Stimulated activated CD8-positive, alpha-beta memory T cell treated with anti-CD3 and anti-CD28 coated beads, Interleukin-7, amount 100 ng/mL, for 24 hours (primary cell): ENCODE measurements around the gene TMEM242.
A peak's percentile ranks its signal among the peaks of the same experiment; 100 is the strongest.
"Not testable (repeated sequence)": the region's sequence is repeated elsewhere in the genome, so short reads cannot be mapped to it uniquely, and the experiment has no call there.

ENCODE experiments used
- DNase-seq: peaks from one replicate; pipeline ENCODE4 v3.0.0-alpha.2; 2020; ENCODE audit warnings: low read depth

TMEM242 gene

DNA sequence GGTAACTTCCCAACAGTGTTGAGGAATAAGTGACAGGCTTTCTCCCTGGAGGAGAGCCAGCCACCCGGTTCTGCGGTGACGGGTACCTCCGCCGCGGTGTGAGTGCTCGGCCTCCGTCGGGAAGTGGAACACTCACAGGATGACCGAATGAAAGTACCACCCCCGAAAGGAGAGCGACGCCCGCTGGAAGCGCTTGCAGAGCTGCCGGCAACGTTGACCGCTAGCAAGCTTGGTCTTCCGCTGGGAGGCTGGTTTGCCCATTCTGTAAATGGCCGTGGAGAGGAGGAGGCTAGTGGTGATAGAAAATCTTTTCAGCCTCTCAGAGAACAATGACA is 614 bp upstream of the TMEM242 start:
- no peak for DNase-seq

DNA sequence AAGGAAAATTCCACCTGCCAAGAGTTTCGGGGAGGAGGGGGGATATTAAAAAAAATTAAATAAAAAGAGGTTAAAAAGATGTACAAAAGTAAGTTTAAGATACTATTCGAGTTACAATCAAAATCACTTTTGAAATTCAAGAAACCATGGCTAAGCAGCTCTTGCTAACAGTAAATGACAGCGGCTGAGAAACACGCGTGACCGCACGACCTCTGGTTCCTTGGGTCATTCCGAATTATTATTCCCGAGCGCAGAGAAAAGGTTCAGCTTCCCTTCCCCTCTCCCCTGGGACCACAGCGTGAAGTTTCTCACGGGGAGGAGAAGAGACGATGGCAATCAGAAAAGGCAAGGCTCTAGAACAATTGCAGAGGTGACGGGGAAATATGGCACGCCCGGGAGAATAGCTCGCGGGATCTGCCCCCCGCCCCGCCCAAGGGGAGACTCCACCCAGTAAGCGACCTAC is 496 bp downstream of the TMEM242 start:
- DNase-seq: peak; percentile 71

DNA sequence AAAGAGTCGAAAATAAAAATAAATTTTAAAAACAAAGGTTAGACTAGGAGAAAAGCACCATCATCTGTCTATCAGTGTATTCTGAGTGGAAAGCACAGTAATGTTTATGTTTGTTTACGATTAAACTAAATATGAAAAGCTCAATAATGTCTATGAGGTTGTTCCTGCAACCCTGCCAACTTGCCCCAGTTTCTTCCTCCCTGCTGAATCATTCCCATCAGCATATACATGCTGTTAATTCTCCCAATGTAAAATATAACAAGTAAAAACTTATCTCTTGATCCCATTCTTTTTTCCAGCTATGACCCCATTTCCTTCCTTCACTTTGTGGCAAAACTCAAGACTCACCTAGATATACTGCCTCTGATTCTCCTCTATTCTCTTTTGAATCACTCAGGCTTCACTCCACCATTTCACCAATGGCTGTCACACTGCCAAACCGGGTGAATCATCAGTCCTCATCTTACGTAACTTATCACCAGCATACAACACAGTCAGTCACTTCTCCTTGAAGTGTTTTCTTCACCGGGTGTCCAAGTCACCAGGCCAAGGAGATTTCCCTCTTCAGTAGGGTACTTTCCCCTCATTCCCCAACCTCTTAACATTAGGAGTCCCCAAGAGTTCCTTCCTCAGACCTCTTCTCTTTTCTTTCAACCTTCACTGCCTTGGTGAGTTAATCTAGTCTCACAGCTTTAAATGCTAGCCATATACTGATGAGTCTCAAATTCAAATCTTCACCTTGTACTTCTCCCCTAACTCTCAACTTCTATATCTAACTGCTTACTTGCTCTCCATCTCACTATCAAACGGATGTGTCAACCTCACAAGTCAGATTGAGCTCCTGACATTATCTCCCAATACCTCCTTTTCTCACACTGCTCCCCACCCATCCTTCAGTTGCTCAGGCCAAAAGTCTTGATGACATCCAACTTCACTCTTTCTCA is 6.2 kb downstream of the TMEM242 start:
- no peak for DNase-seq

DNA sequence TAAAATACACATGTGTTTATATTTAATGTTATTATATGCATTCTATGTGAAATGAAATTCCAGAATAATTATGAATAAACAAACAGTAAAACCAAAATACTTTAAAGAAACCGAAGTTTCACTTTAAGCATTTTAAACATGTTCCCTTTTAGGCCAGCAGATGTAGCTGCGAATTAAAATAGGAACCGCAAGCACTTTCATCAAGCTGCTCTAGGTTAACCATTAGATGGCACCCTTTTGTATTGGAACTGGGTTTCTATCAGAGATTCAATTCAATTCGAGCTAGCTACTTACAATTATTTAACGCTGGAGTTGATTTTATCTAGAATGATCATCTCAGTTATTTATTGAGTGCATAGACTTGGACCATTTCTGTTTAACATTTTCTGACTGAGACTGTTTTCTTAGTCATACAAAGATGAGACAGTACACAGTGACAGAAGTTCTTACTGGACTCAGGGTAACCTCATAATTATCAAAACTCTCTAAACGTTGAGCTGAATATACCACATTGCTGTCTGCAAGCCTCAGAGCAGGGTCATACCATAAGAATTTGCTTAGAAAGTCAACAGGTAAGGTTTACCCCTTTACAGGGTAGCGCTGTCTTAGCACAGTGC is 8.5 kb downstream of the TMEM242 start:
- DNase-seq: no peak

DNA sequence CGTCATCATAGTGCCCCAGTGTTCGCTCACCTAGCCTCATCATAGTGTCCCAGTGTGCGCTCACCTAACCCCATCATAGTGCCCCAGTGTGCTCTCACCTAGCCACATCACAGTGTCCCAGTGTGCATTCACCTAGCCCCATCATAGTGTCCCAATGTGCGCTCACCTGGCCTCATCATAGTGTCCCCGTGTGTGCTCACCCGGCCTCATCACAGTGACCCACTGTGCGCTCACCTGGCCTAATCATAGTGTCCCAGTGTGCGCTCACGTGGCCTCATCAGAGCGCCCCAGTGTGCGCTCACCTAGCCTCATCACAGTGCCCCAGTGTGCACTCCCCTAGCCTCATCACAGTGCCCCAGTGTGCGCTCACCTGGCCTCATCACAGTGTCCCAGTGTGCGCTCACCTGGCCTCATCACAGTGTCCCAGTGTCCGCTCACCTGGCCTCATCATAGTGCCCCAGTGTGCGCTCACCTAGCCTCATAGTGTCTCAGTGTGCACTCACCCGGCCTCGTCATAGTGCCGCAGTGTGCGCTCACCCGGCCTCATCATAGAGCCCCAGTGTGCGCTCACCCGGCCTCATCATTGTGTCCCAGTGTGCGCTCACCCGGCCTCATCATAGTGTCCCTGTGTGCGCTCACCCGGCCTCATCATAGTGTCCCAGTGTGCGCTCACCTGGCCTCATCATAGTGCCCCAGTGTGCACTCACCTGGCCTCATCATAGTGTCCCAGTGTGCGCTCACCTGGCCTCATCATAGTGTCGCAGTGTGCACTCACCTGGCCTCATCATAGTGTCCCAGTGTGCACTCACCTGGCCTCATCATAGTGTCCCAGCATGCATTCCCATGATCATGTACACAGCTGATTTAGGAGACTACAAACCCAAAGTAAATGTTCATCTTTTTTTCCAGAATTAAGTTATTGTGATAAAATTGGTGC is 9.5 kb downstream of the TMEM242 start:
- no peak for DNase-seq

DNA sequence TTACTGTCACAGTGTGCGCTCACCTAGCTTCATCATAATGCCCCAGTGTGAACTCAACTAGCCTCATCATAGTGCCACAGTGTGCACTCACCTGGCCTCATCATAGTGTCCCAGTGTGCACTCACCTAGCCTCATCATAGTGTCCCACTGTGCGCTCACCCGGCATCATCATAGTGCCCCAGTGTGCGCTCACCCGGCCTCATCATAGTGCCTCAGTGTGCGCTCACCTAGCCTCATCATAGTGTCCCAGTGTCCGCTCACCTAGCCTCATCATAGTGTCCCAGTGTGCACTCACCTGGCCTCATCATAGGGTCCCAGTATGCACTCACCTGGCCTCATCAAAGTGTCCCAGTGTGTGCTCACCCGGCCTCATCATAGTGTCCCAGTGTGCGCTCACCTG is 10.6 kb downstream of the TMEM242 start:
- no peak for DNase-seq

DNA sequence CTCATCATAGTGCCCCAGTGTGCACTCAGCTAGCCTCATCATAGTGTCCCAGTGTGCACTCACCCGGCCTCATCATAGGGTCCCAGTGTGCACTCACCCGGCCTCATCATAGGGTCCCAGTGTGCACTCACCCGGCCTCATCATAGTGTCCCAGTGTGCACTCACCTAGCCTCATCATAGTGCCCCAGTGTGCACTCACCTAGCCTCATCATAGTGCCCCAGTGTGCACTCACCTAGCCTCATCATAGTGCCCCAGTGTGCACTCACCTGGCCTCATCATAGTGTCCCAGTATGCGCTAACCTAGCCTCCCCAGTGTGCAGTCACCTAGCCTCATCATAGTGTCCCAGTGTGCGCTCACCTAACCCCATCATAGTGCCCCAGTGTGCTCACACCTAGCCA is 12.6 kb downstream of the TMEM242 start:
- DNase-seq: not testable (repeated sequence)

DNA sequence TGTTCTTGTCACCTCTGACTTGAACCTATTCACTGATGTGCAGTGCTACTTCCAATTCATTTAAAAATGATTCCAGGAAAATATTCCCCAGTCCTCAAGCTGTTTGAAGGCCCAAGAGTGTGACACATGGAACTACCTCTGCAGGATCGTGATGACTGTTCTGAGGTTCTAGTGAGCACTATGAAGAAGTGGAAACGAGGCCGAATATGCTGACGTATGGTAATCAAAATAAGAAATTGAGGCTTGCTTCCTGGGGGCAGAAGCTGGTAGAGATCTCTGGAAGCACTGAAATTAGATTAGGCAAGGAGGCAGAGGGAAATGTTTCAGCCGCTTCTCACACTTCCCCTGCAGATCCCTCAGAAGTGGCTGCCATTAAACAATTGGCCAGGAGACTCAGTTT is 15.7 kb downstream of the TMEM242 start:
- no peak for DNase-seq

DNA sequence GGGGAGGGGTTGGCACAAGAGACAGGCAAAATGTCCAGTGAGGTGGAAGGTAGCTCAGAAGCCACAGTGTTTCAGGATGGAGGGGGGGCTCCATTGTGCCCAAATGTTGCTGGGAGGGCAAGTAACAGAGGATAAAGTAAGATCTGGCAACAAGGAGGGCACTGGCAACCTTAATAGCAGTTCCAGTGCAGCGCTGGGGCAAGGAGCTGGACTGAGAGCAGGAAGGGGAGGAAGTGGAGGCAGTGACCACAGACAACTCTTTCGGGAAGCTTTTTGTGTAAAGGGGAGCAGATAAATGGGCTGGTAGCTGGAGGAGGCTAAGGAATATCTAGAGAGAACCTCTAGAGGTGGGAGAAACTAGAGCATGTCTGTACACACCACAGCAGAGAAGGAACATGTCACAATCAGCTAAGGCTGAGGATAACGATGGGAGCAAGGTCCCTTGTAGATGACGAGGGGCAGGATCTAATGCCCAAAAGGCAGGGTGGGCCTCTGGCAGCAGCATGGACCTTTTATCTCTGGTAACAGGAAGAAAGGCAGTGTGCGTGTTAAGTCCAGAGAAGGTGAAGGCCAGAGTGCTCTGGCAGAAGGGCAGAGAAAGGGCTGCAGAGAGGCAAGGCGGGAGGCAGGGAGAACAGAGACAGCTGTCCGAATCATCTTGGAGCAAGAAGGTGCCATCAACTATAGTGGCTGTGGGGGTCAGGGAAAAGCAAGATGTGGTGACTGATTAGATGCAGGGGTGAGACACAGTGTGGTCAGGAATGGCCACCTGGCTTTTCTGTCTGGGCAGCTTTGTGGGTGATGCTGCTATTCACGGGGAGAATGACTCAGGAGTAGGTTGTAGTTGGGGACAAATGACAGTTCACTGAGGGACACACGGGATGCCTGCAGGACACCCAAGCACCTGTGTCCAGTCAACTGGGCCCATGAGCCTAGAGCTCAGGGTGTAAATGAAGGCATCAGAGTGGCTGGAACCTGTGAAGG is 17.4 kb downstream of the TMEM242 start:
- DNase-seq: no peak

DNA sequence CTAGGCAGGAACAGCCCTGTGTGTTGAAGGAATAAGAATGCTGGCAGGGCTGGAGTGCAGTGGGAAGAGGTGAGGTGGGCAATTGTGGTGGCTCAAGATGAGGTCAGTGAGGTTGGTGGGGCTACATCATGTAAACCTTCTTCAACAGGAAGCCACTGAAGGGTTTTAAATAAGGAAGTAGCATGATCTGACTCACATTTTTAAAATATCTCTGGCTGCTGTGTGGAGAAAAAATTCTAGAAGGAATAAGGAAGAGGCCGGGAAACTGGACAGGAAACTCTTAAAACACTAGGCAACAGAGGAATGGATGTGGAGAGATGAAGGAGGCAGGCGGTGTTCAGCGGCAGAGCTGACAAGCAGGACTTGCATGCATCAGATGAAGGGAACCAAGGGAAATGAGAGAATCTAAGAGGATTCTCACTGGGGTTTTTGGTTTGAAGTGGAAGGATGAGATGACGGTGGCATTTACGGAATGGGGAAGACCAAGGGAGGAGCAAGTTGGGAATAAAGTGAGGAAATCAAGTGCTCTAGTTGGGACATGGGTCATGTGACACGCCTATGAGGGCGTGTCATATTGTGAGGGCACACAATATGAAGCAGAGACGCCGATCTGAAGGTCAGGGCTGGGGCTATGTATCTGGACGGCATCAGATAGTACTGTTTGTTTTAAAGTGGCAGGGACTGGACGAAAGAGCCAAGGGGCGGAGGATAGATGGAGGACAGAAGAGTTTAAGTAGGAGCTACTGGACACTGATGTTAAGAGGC is 18.2 kb downstream of the TMEM242 start:
- DNase-seq: no peak

DNA sequence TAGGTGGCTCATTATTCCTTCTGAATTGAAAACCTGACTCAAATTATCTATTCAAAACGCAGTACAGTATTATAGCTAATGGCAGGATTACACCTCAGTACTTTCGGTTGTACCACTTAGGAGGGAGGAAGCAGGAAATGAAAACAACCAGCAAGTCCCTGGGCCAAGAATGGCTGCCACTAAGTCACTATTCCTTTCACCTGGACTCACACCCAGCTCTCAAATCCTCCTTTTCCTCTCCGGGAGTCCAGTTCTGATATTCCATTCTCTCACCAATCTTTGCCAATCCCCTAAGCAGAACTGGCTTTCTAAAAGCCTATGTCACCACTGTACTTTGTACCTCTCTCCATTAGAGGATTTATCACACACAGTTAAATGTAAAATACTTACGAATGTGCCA is 20.6 kb downstream of the TMEM242 start:
- DNase-seq: no peak

DNA sequence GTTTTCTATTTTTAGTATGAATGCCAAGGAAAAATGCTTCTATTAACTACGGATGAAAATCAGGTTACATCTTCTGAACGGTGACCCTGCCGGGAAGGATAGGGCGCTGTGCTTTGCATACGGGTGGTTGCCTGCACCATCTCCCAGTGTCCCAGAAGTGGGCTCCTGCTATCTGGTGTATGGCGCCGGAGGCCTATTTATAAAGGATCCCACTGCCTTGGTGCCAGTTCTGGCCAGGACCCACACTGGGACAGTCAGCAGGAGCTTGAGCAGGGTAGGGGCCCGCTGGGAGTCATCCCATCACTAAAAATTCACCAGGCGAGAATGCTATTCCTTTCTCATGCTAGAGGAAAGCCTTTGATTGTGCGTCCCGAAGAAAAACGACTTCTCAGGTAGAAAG is 22.9 kb downstream of the TMEM242 start:
- DNase-seq: no peak

DNA sequence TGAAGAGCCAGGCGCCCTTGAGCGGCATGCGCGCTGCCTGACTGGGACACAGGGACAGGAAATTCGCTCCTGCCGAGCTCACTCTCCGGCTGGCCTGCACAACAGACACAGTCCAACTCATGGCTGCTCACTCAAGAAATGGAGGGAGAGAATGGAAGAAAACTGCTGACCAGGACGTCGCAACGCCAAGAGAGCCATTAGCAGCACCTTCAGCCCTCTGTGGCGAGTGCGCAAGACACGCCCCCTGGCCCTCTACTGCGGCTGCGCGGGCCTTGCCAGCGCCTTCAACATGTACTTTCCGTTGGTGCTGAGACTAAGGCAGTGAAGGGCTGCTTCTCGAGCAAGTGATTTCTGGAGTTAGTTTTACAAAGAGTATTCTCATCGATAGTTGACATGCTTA is 23.3 kb downstream of the TMEM242 start:
- no peak for DNase-seq

DNA sequence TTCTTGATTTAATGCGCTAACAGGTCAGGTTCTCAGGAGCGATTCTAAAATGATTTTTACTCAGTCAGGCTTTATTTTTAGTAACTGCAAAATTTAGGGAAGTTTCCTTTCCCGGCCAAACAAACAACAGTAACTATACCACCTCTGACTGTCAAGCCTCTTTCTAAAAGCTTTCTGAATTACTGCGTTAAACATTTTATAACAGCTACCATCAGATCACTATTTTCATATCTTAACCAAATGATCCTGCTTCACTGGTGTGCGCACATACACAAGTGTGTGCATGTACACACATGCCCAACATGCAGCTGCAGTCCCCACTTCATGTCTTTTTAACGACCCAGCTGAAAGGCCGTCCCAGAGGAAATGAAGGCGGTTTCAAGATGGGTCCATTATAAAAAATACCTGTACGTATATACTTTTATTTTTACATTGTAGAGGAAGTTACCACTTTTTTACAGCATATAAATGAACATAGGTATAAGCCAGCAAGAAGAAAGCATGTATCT is 25.0 kb downstream of the TMEM242 start:
- no peak for DNase-seq

DNA sequence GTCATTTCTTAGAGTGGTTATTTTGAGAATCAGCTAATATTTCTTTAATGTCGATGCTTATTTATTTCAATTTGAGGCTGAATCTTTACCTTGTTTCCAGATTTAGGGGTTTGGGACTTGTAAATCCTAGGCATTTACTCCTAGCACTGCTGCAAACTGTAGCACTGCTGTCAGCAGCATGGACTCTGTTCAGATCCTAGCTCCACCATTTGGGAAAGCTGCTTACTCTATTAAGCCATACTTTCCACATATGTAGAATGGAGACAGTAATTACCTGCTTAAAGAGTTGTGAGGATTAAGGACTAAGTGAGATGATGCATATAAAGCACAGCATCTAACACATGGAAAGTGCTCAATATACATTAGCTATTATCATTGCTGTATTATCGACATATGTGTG is 28.7 kb downstream of the TMEM242 start:
- no peak for DNase-seq

DNA sequence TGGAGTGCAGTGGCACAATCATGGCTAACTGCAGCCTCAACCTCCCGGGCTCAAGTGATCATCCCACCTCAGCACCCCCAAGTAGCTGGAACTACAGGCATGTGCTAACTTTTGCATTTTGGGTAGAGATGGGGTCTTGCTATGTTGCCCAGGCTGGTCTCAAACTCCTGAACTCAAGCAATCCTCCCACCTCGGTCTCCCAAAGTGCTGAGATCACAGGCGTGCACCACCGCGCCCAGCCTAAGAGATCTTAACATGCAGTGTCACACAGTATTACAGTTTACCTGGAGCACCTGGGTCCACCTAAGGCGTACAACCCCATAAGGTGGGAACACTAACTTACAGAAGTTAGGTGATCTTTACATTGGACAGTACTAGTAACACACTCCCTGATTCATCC is 29.5 kb downstream of the TMEM242 start:
- no peak for DNase-seq

DNA sequence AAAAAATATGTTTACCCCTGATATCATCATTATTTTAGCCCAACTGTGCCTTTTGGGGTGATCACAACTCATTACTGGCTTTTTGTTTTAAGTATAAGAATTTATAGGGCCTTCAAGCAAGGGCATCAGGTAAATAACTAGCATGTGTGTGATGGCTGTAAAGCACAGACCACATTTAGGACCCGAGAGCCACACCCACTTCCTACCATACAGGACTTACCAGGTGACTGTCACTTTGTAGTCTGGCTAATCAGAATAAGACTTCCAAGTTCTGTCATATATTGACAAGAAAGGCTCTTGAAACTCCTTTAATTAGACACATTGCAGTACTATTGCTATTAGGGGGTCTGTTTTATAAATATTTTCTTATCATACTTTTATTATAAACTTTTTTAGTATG is 31.1 kb downstream of the TMEM242 start:
- DNase-seq: no peak

DNA sequence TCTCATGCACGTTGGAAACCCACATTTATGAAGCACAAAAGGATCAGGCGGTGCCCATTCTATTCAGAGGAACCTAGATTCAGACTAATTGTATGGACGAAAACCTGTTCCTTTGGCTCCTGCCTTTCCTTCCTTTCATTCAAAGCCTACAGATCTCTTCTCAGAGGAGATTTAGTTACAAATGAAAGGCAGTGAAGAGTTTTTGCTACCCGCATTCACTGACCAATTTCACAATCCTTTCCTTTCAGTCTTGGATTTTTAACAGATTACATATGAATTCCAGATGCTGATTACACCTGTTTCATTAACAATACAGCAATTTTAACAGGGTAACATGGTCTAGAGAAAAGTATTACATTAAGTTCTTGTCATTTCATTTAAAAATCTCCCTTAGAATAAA is 32.0 kb downstream of the TMEM242 start:
- no peak for DNase-seq

DNA sequence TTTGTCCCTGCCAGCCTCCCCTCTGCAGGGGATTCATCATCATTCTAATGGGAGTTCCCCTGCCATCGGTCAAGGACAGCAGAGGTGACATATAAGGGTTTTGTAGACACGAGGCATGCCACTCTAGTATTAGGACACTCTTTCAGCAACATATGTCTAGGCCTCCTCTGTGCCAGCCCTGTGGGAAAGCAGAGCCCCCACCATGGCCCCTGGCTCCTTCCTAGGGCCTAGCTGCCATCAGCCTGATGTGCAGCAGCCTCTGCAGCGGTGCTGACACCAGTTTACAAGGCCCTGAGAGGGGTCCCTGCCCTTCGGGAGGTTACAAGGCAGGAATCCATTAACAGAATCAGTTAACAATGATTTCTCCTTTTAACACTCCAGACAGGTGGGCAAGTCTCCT is 32.5 kb downstream of the TMEM242 start:
- no peak for DNase-seq

DNA sequence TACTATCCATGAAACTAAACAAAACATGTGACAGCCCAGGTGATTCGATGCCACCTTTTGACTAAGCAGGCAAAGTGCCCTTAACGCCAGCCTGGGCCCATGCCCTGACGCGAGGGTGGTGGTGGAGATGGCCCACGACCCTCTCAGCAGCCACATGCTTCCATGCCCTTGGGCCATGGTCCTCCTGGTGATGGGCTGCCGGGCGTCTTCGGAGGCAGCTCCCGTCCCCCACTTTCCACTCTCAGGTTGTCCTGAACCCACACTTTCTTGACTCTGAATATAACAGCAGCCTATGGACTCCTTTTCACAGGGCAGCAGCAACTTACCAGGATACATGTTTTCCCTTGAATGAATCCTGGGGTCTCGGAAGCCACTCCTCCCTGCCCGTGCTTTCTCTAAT is 33.6 kb downstream of the TMEM242 start:
- no peak for DNase-seq
